ENCODE data around the gene HOXC5.
A peak's percentile ranks its signal among the peaks of the same experiment; 100 is the strongest.

HOXC5 gene

DNA sequence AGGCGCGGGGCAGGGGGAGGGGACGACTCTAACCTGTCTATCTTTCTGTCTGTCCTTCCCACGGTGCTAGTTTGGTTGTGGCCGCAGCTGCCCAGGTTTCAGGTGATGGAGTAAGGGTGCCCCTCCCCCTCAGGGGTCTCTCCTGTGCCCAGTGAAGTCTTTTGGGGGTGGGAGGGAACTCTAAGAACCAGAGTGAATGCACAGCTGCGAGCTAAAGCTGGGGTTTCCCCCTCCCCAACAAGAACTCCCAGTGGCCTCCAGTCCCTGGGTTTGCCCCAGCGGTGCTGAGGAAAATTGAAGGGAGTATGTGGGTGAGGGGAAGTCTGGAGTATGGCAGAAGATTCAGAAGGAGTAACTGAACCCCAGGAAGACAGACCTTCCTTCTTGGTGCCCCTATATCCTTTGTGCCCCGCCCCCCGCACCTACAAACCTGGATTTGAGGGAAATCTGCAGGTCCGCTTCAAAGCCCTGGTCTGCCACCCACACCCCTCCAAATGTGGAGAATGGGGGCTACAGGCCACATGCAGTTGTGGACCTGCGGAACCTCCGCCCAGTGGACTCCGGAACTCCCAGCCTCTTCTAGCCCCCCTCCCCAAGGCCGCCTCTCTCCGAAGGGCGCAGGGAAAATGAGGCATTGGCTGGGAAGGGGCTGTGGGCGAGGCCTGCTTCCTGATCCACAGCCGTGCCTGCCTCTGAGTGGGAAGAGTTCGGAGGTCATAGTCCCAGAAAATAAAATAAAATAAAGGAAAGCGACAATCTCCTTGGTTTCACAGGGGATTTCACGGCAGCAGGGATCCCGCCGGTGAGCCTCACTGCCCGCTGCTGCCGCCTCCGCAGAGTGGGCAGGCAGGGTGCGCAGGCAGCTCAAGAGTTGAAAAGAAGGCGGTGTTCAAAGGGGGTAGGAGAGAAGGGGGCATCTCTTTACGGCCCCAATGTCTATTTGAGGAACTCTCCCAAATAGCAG, 36.3 kb upstream of the HOXC5 start:
- peak overlapping the region; percentile 69 for H3K27ac ChIP-seq
- TF ChIP-seq, protein P1, sequence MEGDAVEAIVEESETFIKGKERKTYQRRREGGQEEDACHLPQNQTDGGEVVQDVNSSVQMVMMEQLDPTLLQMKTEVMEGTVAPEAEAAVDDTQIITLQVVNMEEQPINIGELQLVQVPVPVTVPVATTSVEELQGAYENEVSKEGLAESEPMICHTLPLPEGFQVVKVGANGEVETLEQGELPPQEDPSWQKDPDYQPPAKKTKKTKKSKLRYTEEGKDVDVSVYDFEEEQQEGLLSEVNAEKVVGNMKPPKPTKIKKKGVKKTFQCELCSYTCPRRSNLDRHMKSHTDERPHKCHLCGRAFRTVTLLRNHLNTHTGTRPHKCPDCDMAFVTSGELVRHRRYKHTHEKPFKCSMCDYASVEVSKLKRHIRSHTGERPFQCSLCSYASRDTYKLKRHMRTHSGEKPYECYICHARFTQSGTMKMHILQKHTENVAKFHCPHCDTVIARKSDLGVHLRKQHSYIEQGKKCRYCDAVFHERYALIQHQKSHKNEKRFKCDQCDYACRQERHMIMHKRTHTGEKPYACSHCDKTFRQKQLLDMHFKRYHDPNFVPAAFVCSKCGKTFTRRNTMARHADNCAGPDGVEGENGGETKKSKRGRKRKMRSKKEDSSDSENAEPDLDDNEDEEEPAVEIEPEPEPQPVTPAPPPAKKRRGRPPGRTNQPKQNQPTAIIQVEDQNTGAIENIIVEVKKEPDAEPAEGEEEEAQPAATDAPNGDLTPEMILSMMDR (IDR thresholded peaks at IDR 0.05): no peak
- TF ChIP-seq ZFX (IDR thresholded peaks at IDR 0.05; ENCODE audit: borderline replicate concordance): no peak

DNA sequence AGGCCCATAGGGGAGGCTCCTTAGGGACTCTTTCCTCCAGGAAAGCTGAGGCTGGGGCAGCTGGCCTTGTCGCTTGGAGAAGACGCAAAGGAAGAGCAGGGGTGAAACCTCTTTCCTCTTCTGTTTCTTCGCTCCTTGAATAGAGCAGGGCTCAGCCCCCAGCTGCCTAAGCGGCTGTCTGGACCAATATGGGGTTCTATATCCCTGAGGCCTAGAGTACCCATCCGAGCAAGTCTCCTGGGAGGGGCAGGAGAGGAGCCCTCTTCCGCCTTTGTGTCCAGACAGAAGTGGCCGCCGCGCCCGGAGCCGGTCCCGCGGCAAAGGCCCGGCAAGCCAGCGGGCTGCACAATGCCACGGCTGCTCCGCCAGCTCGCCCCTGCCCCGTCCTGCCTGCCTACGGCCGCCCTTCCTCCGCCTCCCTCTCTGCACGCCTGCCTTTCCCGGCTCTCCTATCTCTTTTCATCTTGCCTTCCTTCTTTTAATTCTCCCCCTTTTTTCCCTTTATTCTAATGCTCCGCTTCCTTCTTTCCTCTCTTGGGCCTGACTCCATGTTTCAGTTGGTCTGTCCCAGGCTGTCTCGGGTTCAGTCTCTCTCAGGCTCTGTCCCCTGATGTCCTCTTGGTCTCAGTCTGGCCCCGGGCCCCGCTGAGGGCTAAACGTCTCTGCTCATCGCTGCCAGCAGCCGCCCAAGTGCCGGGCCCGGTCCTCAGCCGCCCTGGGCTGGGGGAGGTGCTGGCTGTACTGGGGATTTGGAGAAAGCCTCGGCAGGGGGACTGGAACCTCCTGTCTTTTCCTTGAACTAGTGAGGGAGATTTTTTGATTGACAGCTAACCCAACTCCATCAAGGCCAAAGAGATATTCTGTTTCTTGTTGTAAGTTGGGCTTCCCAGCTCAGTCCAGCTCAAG, 35.4 kb upstream of the HOXC5 start:
- no peak for TF ChIP-seq ZFX (IDR thresholded peaks at IDR 0.05; ENCODE audit: borderline replicate concordance)
- TF ChIP-seq, protein P1 (IDR thresholded peaks at IDR 0.05): no peak
- H3K27ac ChIP-seq: peak overlapping the region; percentile 41

DNA sequence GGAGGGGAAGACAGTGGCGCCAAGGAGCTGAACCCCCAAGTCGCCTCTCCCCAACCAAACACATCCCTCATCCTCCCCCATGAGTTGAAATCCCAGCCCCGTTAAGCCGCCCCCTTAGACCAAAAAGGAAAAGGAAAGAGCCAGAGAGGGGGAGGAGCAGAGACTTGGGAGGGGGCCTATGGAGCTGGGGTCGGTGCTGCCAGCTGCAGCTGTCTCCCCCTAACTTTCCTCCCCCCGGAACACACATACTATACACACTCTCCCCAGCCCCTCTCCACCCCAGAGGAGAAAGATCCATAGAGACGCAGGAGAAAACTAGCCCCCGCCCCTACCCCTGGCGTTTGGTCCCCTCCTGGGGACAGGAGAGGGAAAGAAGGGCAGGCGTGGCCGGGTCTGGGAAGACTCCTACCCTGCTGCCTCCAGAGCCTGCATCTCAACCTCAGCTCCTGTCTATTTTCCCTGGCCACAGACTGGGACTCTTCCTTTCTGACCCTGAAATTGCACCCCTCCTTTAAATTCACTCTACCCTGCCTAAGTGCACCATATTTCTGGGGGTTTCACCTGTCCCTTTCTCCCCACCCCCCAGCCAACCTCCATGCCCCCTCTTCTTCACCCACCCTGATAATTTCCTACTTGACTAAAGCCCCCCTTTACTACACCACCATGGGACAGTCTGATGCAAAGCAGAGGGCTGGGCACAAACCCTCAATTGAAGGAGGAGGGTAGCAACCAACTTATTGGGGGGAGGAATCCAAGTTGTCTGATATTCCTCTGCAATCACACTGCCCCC, 34.5 kb upstream of the HOXC5 start:
- TF ChIP-seq, protein P1 (IDR thresholded peaks at IDR 0.05): no peak
- no peak for TF ChIP-seq ZFX (IDR thresholded peaks at IDR 0.05; ENCODE audit: borderline replicate concordance)

DNA sequence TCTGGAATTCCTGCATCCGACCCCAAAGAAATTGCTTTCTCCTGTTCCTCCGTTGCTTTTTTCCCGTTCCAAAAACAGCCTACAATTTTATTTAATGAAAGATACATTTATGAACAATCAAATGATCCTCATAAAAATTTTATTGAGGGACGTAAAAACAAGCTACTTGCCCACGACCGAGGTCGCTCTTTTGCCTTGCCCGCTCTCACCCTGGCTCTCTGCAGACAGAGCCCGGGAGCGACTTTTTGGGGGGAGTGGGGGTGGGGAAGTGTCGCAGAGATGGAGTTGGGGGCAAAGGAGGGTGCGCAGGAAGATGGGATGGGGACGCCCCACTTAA, 34.0 kb upstream of the HOXC5 start:
- TF ChIP-seq, protein P1 (IDR thresholded peaks at IDR 0.05): no peak
- TF ChIP-seq ZFX (IDR thresholded peaks at IDR 0.05; ENCODE audit: borderline replicate concordance): no peak
- peak overlapping the region; percentile 86 for H3K27ac ChIP-seq

More for the DNA sequence above, 34.5 kb upstream of the HOXC5 start:
- peak overlapping the region; percentile 86 for H3K27ac ChIP-seq

DNA sequence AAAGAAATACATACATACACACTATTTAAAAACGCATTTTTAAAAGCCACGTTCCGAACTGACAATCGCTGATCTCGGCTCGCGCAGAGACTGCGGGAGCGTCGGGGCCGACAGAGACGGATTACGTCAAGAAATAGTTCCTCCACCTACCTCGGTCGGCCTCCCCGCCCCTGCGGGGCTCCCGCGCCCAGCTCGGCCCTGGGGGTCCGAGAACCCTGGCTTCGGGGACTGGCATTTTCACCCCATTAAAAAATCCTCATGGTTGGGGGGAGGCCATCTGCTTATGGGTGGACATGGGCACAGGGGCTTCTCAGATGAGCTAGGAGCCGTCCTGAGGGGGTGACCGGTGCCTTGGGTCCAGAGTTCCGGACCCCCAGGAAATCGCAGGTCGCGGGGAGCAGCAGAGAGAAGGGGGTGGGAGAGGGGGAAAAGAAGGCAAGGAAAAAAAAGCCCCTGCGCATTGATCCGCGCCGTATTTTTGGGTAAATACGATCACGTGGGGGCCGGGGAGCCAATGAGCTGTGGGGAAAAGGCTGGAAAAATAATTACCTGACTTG, 33.2 kb upstream of the HOXC5 start:
- peak overlapping the region; percentile 86 for H3K27ac ChIP-seq
- TF ChIP-seq, protein P1 (IDR thresholded peaks at IDR 0.05): no peak
- no peak for TF ChIP-seq ZFX (IDR thresholded peaks at IDR 0.05; ENCODE audit: borderline replicate concordance)
